Measurements from ENCODE around the gene TEDC2. TPM values are rescaled to one million over a fixed set of nuclear protein-coding genes. Genes with fewer than 3 reads are reported as not detected.

The TEDC2 gene
- total and polyA plus RNA-seq, 2 of the 8 experiments (the other 6 are each of a cell fraction or from before 2014, with no cell fraction given), result 54.6 to 55.6 TPM

- no peak for TF ChIP-seq GABPA (IDR thresholded peaks at IDR 0.05; ENCODE audit: borderline replicate concordance, insufficient read depth, low read length)
- no peak for TF ChIP-seq KDM4A (IDR thresholded peaks at IDR 0.05; ENCODE audit: low read depth, low read length, severe bottlenecking)
Measured at GRCh38 chr16:2457267-2457666, 2.6 kb upstream of the TEDC2 start (continued).
